ENCODE measurements around the gene PLEKHA7.

GRCh38 chr11:16898274-16898985 is 115.8 kb downstream of the PLEKHA7 start:
- TF ChIP-seq CTCF (IDR thresholded peaks at IDR 0.05) (no peak), EP300 (IDR thresholded peaks at IDR 0.05) (no peak), POLR2AphosphoS5 (IDR thresholded peaks at IDR 0.05) (no peak)
